GM18526 (cell line): ENCODE data around the gene MICAL3.

ENCODE experiments used
- POLR2A ChIP-seq: IDR thresholded peaks from 3 replicates; pipeline ENCODE4 v1.6.1; 2011; ENCODE audit not compliant: insufficient read length; ENCODE audit errors: extremely low read depth

MICAL3 gene

GRCh38 chr22:17816649-17817048, 207.7 kb downstream of the MICAL3 start:
- TF ChIP-seq POLR2A: no peak

- TF ChIP-seq POLR2A: no peak
Observed at GRCh38 chr22:17815703-17816254, 208.6 kb downstream of the MICAL3 start.

- no peak for TF ChIP-seq POLR2A
Observed at GRCh38 chr22:17814830-17815229, 209.5 kb downstream of the MICAL3 start.

GRCh38 chr22:17814084-17814483, 210.3 kb downstream of the MICAL3 start:
- TF ChIP-seq POLR2A: no peak

- no peak for TF ChIP-seq POLR2A
Observed at GRCh38 chr22:17811119-17811518, 213.2 kb downstream of the MICAL3 start.

- no peak for TF ChIP-seq POLR2A
Observed at GRCh38 chr22:17810570-17811116, 213.7 kb downstream of the MICAL3 start.

GRCh38 chr22:17808693-17809403, 215.5 kb downstream of the MICAL3 start:
- no peak for TF ChIP-seq POLR2A

GRCh38 chr22:17807578-17808410, 216.6 kb downstream of the MICAL3 start:
- TF ChIP-seq POLR2A: no peak

- TF ChIP-seq POLR2A: no peak
Observed at GRCh38 chr22:17807086-17807485, 217.3 kb downstream of the MICAL3 start.

GRCh38 chr22:17806437-17806836, 217.9 kb downstream of the MICAL3 start:
- no peak for TF ChIP-seq POLR2A

GRCh38 chr22:17804331-17805080, 219.9 kb downstream of the MICAL3 start:
- no peak for TF ChIP-seq POLR2A

GRCh38 chr22:17803609-17804270, 220.6 kb downstream of the MICAL3 start:
- TF ChIP-seq POLR2A: no peak

- TF ChIP-seq POLR2A: no peak
Observed at GRCh38 chr22:17802822-17803221, 221.5 kb downstream of the MICAL3 start.

GRCh38 chr22:17802411-17802810, 221.9 kb downstream of the MICAL3 start:
- TF ChIP-seq POLR2A: no peak
